ENCODE measurements around the gene SSBP3. TPM values are rescaled to one million over a fixed set of nuclear protein-coding genes. Genes with fewer than 3 reads are reported as not detected.

SSBP3 gene
- total and polyA plus RNA-seq, 2 donors from 2014 or later: 33.3 to 49.6 TPM

- H3K9ac ChIP-seq (ENCODE audit: low read length in 3 of 3): no peak overlapping the region
These were observed 12.1 kb downstream of the SSBP3 start for GRCh38 chr1:54394104-54394503.

DNA sequence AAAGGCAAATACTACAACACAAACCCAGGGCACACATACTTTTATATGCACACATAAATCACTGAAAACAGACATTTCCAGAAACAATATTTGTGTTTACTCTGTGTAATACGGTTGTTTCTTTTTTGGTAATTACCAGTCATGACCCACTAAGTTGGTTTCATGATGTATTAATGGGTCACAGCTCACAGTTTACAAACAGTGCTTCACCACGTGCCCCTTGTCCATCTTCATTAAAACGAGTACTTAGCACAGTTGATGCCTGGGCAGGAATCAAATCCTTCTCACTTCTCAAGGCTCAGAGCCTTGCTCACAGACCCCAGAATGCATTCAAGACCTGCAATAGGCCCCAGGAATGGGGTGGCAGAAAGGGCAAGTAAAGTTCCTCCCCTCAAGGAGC lies 13.8 kb downstream of the SSBP3 start:
- Histone ChIP-seq H3K36me3 (ENCODE audit: control insufficient read depth in 2 of 3, insufficient read depth in 3 of 3, low read length in 3 of 3) (peaks cover 5 to 12% (median 9%) of the 10 kb centered on the region in 3 donors), H3K9me3 (ENCODE audit: control insufficient read depth in 2 of 3, insufficient read depth in 1 of 3, low read length in 3 of 3) (no peaks in the 10 kb centered on the region), H3K4me1 (ENCODE audit: control insufficient read depth in 2 of 3, insufficient read depth in 2 of 3, low read depth in 1 of 3, low read length in 3 of 3) (peaks cover 0 to 5% (median 4%) of the 10 kb centered on the region in 3 donors), H3K4me3 (ENCODE audit: low read length in 3 of 3) (no peak overlapping the region), H3K27me3 (ENCODE audit: control insufficient read depth, insufficient read depth, low read length) (no peaks in the 10 kb centered on the region), H3K27ac (ENCODE audit: low read depth in 2 of 2, low read length in 2 of 2) (no peak overlapping the region), H3K9ac (ENCODE audit: low read length in 3 of 3) (no peak overlapping the region)
- TF ChIP-seq CTCF (IDR thresholded peaks at IDR 0.05; ENCODE audit: borderline replicate concordance, extremely low read depth, insufficient read depth): no peak
- no peak for DNase-seq
- no peak for FAIRE-seq
- intact Hi-C loops (cut with DNase I): no loop called here

More at GRCh38 chr1:54394104-54394503, 12.1 kb downstream of the SSBP3 start:
- DNase-seq: no peak
- no peaks in the 10 kb centered on the region for H3K9me3 ChIP-seq (ENCODE audit: control insufficient read depth in 2 of 3, insufficient read depth in 1 of 3, low read length in 3 of 3)
- no peak overlapping the region for H3K27ac ChIP-seq (ENCODE audit: low read depth in 2 of 2, low read length in 2 of 2)
- no peak overlapping the region for H3K4me3 ChIP-seq (ENCODE audit: low read length in 3 of 3)
- no peaks in the 10 kb centered on the region for H3K27me3 ChIP-seq (ENCODE audit: control insufficient read depth, insufficient read depth, low read length)
- no peak for TF ChIP-seq CTCF (IDR thresholded peaks at IDR 0.05; ENCODE audit: borderline replicate concordance, extremely low read depth, insufficient read depth)
- peaks cover 0 to 4% (median 3%) of the 10 kb centered on the region in 3 donors for H3K4me1 ChIP-seq (ENCODE audit: control insufficient read depth in 2 of 3, insufficient read depth in 2 of 3, low read depth in 1 of 3, low read length in 3 of 3)
- intact Hi-C loops (cut with DNase I): no loop called here
- peaks cover 8 to 23% (median 18%) of the 10 kb centered on the region in 3 donors for H3K36me3 ChIP-seq (ENCODE audit: control insufficient read depth in 2 of 3, insufficient read depth in 3 of 3, low read length in 3 of 3)
- FAIRE-seq: no peak

DNA sequence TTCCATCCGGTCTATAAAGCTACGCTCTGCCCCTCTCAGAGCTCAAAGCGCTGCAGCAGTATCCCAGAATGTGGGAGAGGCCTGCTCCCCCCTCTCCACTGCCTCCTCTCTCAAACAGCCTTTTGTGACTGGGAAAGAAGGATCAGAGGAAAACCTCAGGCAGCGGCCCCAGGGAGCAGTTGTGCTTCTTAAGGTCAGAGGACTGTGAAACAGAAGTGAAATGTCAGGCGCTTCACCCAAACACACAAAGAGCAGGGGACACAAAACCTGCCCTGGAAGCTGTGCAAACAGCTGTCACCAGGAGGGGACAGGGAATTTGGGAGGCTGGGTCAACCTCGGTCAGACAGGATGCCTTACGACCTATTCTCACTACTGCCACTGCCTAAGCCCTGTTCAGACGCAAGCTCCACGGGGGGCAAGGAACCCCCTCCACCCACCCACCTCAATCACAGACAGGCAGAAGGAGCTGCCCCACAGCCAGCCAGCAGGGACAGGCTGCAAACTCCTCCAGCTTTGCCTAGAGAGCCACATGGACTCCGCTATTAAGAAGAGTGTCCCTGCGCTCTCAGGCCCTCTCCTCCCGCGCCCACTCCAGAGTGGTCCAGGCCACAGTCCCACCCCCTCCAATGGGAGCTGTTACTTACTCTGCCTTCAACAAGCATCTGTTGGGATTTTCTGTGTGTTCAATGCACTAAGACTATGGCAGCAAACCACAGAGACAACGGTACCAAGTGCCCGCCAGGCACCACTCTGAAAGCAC lies 14.6 kb downstream of the SSBP3 start:
- intact Hi-C loops (cut with DNase I): no loop called here
- no peak for TF ChIP-seq CTCF (IDR thresholded peaks at IDR 0.05; ENCODE audit: borderline replicate concordance, extremely low read depth, insufficient read depth)
- DNase-seq: no peak
- Histone ChIP-seq H3K27ac (ENCODE audit: low read depth in 2 of 2, low read length in 2 of 2) (no peak overlapping the region), H3K9me3 (ENCODE audit: control insufficient read depth in 2 of 3, insufficient read depth in 1 of 3, low read length in 3 of 3) (no peaks in the 10 kb centered on the region), H3K27me3 (ENCODE audit: control insufficient read depth, insufficient read depth, low read length) (no peaks in the 10 kb centered on the region), H3K36me3 (ENCODE audit: control insufficient read depth in 2 of 3, insufficient read depth in 3 of 3, low read length in 3 of 3) (peaks cover 5 to 12% (median 9%) of the 10 kb centered on the region in 3 donors), H3K4me3 (ENCODE audit: low read length in 3 of 3) (no peak overlapping the region), H3K4me1 (ENCODE audit: control insufficient read depth in 2 of 3, insufficient read depth in 2 of 3, low read depth in 1 of 3, low read length in 3 of 3) (peaks cover 0 to 2% (median 0%) of the 10 kb centered on the region in 3 donors), H3K9ac (ENCODE audit: low read length in 3 of 3) (no peak overlapping the region)
- no peak for FAIRE-seq
